Stimulated activated CD8-positive, alpha-beta memory T cell treated with anti-CD3 and anti-CD28 coated beads, Interleukin-2, amount 100 ng/mL, for 1 hour (primary cell): ENCODE data around the gene GJC3.
A peak's percentile ranks its signal among the peaks of the same experiment; 100 is the strongest.
"Not testable (repeated sequence)": the region's sequence is repeated elsewhere in the genome, so short reads cannot be mapped to it uniquely, and the experiment has no call there.

Experiments
- DNase-seq, 2 donors: peaks; one replicate each; pipeline ENCODE4 v3.0.0-alpha.2; 2020; ENCODE audit warnings: low read depth in 2 of 2

The GJC3 gene

GRCh38 chr7:99929730-99930053 is 272 bp upstream of the GJC3 start:
- DNase-seq: no peak

GRCh38 chr7:99928188-99928587 is 1.2 kb downstream of the GJC3 start:
- no peak for DNase-seq

GRCh38 chr7:99927536-99927935 is 1.9 kb downstream of the GJC3 start:
- no peak for DNase-seq

- no peak for DNase-seq
Observed at GRCh38 chr7:99926321-99926720, 3.1 kb downstream of the GJC3 start.

GRCh38 chr7:99923200-99923599 is 6.2 kb downstream of the GJC3 start:
- DNase-seq: no peak

GRCh38 chr7:99920149-99920548 is 9.3 kb downstream of the GJC3 start:
- no peak for DNase-seq

GRCh38 chr7:99919814-99920112 is 9.7 kb downstream of the GJC3 start:
- no peak for DNase-seq

- peak; percentile 76 to 84 for DNase-seq
Observed at GRCh38 chr7:99918959-99919813, 10.2 kb downstream of the GJC3 start, which contains the start of gene TRIM4. Gene TRIM4 (minus strand): TSS chr7:99919530. CDS start chr7:99919401, 129 bp downstream.

- no peak for DNase-seq
Observed at GRCh38 chr7:99910976-99911375, 18.4 kb downstream of the GJC3 start.

- no peak for DNase-seq
Observed at GRCh38 chr7:99901581-99901980, 27.8 kb downstream of the GJC3 start.

GRCh38 chr7:99899830-99900519 is 29.4 kb downstream of the GJC3 start:
- DNase-seq: no peak

- no peak for DNase-seq
Observed at GRCh38 chr7:99898836-99899235, 30.6 kb downstream of the GJC3 start.

- DNase-seq: no peak
Observed at GRCh38 chr7:99898023-99898357, 31.4 kb downstream of the GJC3 start.

GRCh38 chr7:99897322-99898022 is 31.9 kb downstream of the GJC3 start:
- DNase-seq: no peak

- no peak for DNase-seq
Observed at GRCh38 chr7:99894738-99895137, 34.7 kb downstream of the GJC3 start.

- no peak for DNase-seq
Observed at GRCh38 chr7:99893280-99893679, 36.1 kb downstream of the GJC3 start.

GRCh38 chr7:99890348-99890747 is 39.1 kb downstream of the GJC3 start:
- not testable (repeated sequence) for DNase-seq

- DNase-seq: not testable (repeated sequence)
Observed at GRCh38 chr7:99888366-99888765, 41.1 kb downstream of the GJC3 start.

- DNase-seq: no peak
Observed at GRCh38 chr7:99881370-99881769, 48.0 kb downstream of the GJC3 start.

- no peak for DNase-seq
Observed at GRCh38 chr7:99876933-99877332, 52.5 kb downstream of the GJC3 start, which contains the start of gene OR2AE1. Gene OR2AE1 (minus strand): TSS chr7:99877033. CDS start chr7:99877033, 0 bp downstream.

GRCh38 chr7:99876491-99876890 is 52.9 kb downstream of the GJC3 start:
- DNase-seq: no peak
